ENCODE results near the gene OPA3. TPM values are rescaled to one million over a fixed set of nuclear protein-coding genes. Genes with fewer than 3 reads are reported as not detected.
A peak's percentile ranks its signal among the peaks of the same experiment; 100 is the strongest.
"Not testable (repeated sequence)": the region's sequence is repeated elsewhere in the genome, so short reads cannot be mapped to it uniquely, and the experiment has no call there.

The OPA3 gene
- total RNA-seq, 1 experiment from 2014 or later, result 12.6 TPM

DNA sequence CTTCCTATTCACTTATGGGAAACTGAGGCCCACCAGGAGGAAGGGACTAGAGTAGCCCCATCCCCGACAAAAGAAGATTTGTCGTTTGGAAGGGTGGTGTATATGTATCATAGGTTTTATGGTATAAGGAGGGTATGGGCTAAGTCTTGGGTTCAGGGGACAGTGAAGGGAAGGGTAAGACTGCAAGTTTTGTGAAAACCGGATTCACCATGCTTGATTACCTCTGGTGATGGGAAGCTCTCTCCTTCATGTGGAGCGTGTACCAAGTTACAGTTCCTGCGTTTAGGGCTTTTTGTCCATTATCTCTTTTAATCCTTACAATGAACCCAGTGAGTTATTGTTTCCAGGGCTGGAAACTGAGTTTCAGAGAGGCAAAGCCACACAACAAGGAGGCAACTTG is 73.5 kb downstream of the OPA3 start:
- no peak overlapping the region for H3K4me3 ChIP-seq (ENCODE audit: insufficient read depth, low read depth, low read length)
- no peaks in the 10 kb centered on the region for H3K27me3 ChIP-seq (ENCODE audit: control insufficient read depth, insufficient read depth, low read length)
- peaks cover 4% of the 10 kb centered on the region; the same call in 1 of the 2 replicates for H3K36me3 ChIP-seq (replicated peaks; ENCODE audit: control insufficient read depth, insufficient read depth, low read length)
- no peak for DNase-seq

GRCh38 chr19:45510352-45510751 is 74.2 kb downstream of the OPA3 start:
- H3K27me3 ChIP-seq (ENCODE audit: control insufficient read depth, insufficient read depth, low read length); H3K36me3 ChIP-seq (replicated peaks; ENCODE audit: control insufficient read depth, insufficient read depth, low read length); DNase-seq; H3K4me3 ChIP-seq (ENCODE audit: insufficient read depth, low read depth, low read length): not testable (repeated sequence)

GRCh38 chr19:45509692-45510015 is 74.9 kb downstream of the OPA3 start:
- no peak for DNase-seq
- Histone ChIP-seq H3K27me3 (ENCODE audit: control insufficient read depth, insufficient read depth, low read length) (no peaks in the 10 kb centered on the region), H3K36me3 (replicated peaks; ENCODE audit: control insufficient read depth, insufficient read depth, low read length) (peaks cover 2% of the 10 kb centered on the region; the same call in 1 of the 2 replicates), H3K4me3 (ENCODE audit: insufficient read depth, low read depth, low read length) (peak overlapping the region; percentile 36)

DNA sequence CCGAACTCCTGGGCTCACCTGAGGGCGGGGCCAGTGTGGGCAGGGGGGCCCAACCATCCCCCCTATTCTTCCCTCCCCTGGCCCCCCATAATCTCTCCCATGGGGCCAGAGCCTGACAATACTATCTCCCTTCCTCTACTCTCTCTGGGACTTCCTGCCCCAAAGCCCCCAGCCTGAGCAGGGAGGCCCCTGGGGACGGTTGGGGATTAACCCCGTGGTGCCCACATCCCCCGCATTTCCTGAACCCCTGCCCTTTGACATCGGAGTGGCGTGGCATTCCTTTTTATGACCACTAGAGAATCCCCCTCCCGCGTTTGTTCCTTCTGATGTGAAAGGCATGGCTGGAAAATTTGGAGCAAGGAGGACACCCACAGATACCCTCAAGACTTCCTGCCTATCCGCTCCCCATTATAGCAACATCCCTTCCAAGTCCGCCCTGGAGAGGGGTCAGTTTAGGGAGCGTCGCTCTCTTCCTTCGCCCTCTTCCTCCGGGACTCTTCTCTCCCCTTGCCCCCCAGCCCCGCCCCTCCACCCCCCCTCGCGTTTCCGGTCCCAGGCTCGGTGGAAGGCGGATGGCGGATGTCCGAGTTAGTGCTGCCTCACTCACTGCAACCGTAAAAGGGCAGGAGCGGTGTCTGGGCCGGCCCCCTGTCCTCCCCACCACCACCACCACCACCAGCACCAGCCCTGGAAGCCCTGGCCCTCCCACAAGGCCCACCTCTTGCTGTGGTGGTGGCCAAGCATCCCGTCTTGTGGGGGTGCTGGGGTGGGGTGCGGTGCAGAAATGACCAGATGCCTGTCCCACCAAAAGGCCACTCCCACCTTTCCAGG is 75.5 kb downstream of the OPA3 start:
- peak; percentile 94 for DNase-seq
- Histone ChIP-seq H3K27me3 (ENCODE audit: control insufficient read depth, insufficient read depth, low read length) (no peaks in the 10 kb centered on the region), H3K36me3 (replicated peaks; ENCODE audit: control insufficient read depth, insufficient read depth, low read length) (peaks cover 2% of the 10 kb centered on the region; the same call in 1 of the 2 replicates), H3K4me3 (ENCODE audit: insufficient read depth, low read depth, low read length) (peak overlapping the region; percentile 90)

DNA sequence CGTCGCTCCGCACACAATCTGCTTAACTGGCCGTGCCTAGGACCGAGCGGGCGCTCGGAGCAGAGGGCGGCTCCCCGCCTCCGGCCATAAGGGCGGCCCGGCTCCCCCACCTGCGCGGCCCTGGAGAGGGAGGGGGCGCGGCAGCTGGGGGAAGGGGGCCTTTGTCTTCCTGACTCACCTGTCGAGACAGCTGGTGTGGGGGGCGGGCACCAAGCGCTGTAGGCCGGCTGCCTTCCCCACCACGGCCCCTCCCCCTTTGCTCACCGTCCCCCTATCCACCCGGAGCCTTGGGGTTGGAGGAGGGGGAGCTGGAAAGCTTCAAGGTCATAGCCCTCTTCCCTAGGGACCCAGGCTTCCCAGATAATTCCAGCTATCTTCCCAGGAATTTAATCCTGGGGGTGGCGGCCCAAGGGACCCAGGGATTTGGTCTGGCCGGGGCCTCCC is 76.2 kb downstream of the OPA3 start:
- no peaks in the 10 kb centered on the region for H3K27me3 ChIP-seq (ENCODE audit: control insufficient read depth, insufficient read depth, low read length)
- DNase-seq, result peak; percentile 92
- peak overlapping the region; percentile 90 for H3K4me3 ChIP-seq (ENCODE audit: insufficient read depth, low read depth, low read length)
- no peaks in the 10 kb centered on the region; the same call in 1 of the 2 replicates for H3K36me3 ChIP-seq (replicated peaks; ENCODE audit: control insufficient read depth, insufficient read depth, low read length)

DNA sequence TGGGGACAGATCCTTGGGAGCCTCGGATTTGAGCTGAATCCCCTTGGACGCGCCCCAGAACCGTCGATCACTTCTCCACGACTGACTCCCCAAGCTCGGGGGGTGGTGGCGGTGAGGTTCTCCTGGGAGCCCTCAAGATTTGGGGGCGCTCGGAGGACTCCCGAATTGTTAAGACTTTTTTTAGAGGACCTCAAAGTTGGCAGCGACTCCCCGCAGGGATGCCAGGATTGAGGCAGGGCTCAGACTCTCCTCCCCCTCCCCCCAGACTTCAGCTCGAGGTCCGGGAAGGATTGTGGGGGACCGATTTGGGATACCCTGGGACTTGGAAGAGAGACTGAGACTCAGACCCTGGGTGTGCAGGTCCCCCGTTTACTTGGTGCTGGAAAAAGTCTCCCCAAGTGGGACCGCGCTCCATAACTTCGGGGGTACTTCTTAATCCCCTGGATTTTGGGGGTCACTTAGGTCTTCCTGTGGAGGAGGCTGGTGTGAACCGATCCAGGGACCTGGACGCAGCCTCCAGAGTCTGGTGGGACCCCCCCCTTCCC is 76.7 kb downstream of the OPA3 start:
- Histone ChIP-seq H3K27me3 (ENCODE audit: control insufficient read depth, insufficient read depth, low read length) (no peaks in the 10 kb centered on the region), H3K4me3 (ENCODE audit: insufficient read depth, low read depth, low read length) (peak overlapping the region; percentile 90), H3K36me3 (replicated peaks; ENCODE audit: control insufficient read depth, insufficient read depth, low read length) (no peaks in the 10 kb centered on the region; the same call in 1 of the 2 replicates)
- DNase-seq, result peak; percentile 75

DNA sequence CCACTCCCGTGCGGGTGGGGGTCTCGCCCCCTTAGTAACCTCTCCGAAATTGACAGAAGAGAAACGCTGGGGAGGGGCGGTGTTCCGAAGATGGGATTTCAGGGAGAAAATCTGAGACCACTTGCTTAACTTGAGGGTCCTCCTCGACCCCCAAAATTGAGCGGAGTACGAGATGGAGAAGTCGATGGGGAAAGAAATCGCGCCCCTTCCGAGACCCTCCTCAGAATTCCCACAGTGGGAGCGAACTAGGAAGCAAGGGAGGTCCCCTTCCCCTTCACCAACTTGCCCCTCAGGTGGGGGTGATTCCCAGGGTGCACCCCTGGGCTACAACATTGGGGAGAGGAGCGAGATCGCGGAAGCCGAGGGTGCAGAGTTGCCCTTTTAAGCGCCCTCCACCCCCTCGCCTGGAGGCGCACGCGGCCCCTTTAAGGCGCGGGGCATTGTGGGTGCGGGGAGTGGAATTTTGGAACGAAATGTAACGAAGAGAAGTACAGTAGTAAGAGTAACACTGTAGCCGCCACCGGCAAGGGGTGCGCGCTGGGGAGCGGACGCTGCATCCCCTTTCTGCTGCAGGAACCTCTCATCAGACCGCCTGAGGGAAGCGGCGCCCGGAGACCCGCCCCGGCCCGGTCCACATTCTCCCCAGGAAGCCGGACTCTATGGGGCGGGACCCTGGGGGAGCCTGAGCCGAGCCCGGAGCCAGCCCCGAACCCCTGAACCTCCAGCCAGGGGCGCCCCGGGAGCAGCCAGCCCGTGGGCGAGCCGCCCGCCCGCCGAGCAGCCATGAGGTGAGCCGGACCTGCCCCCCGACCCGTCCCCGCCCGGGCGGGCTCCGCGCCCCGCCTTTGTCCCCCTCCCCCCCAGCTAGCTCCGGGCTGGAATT is 77.4 kb downstream of the OPA3 start, which contains the start of gene VASP:
Gene VASP, plus strand, starts transcription at position 491 of the 883 bp plus-strand sequence. Its CDS starts 293 bp downstream, at position 784.
- peak; percentile 92 for DNase-seq
- peak within 1 kb of the TSS; percentile 90 for H3K4me3 ChIP-seq (ENCODE audit: insufficient read depth, low read depth, low read length)
- H3K27me3 ChIP-seq (ENCODE audit: control insufficient read depth, insufficient read depth, low read length), result no peaks in the 10 kb centered on the region
- H3K36me3 ChIP-seq (replicated peaks; ENCODE audit: control insufficient read depth, insufficient read depth, low read length), result no peaks in the 10 kb centered on the region

DNA sequence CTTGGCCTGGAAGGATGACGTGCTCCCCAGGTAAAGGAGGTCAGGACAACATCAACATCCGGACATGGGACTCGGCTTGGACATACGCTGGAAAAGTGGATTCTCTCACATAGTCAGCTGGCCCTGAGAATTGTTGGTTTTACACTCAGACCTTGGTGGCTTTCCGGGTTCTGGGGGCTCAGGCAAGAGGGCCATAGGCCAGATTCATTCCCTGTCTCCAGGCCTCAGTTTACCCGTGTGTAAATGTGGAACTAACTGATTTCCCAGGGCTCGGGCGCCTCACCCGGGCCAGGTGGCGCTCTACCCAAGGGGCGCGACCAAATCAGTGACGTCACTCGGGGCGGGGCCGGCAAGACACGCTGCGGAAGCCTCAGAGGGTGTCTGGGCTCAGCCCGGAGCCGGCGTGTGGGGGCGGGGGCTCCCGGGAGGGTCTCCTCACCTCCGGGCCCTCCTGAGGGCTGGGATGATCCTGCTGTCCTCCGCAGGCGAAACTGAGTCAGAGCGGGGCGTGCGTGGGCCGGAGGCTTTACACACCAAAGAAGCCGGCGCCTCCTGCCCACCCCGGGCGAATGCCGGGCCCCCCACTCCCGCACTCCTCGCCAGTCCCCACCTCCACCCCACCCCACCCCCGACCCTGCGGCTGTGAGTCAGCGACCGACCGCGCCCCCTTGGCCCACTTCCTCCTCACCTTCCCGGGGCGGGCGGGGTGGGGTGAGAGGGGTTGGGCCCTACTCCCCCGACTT is 78.2 kb downstream of the OPA3 start:
- H3K4me3 ChIP-seq (ENCODE audit: insufficient read depth, low read depth, low read length), result peak overlapping the region; percentile 90
- DNase-seq, result peak; percentile 96
- no peaks in the 10 kb centered on the region for H3K27me3 ChIP-seq (ENCODE audit: control insufficient read depth, insufficient read depth, low read length)
- H3K36me3 ChIP-seq (replicated peaks; ENCODE audit: control insufficient read depth, insufficient read depth, low read length), result no peaks in the 10 kb centered on the region

- no peak for DNase-seq
- Histone ChIP-seq H3K27me3 (ENCODE audit: control insufficient read depth, insufficient read depth, low read length) (no peaks in the 10 kb centered on the region; the same call in 1 of the 2 replicates), H3K36me3 (replicated peaks; ENCODE audit: control insufficient read depth, insufficient read depth, low read length) (no peaks in the 10 kb centered on the region), H3K4me3 (ENCODE audit: insufficient read depth, low read depth, low read length) (peak overlapping the region; percentile 90; the same call in 1 of the 2 replicates)
These were observed 78.7 kb downstream of the OPA3 start for GRCh38 chr19:45505996-45506245.

GRCh38 chr19:45505151-45505995 is 79.2 kb downstream of the OPA3 start:
- Histone ChIP-seq H3K4me3 (ENCODE audit: insufficient read depth, low read depth, low read length) (no peak overlapping the region), H3K27me3 (ENCODE audit: control insufficient read depth, insufficient read depth, low read length) (no peaks in the 10 kb centered on the region; the same call in 1 of the 2 replicates), H3K36me3 (replicated peaks; ENCODE audit: control insufficient read depth, insufficient read depth, low read length) (no peaks in the 10 kb centered on the region)
- no peak for DNase-seq

GRCh38 chr19:45503909-45504308 is 80.7 kb downstream of the OPA3 start:
- Histone ChIP-seq H3K4me3 (ENCODE audit: insufficient read depth, low read depth, low read length) (no peak overlapping the region), H3K36me3 (replicated peaks; ENCODE audit: control insufficient read depth, insufficient read depth, low read length) (no peaks in the 10 kb centered on the region), H3K27me3 (ENCODE audit: control insufficient read depth, insufficient read depth, low read length) (peaks cover 7% of the 10 kb centered on the region)
- DNase-seq, result no peak

- Histone ChIP-seq H3K36me3 (replicated peaks; ENCODE audit: control insufficient read depth, insufficient read depth, low read length) (no peaks in the 10 kb centered on the region), H3K27me3 (ENCODE audit: control insufficient read depth, insufficient read depth, low read length) (peaks cover 23% of the 10 kb centered on the region), H3K4me3 (ENCODE audit: insufficient read depth, low read depth, low read length) (no peak overlapping the region)
- no peak for DNase-seq
These were observed 82.5 kb downstream of the OPA3 start for GRCh38 chr19:45502111-45502510.

GRCh38 chr19:45501730-45502014 is 82.9 kb downstream of the OPA3 start:
- peaks cover 23% of the 10 kb centered on the region for H3K27me3 ChIP-seq (ENCODE audit: control insufficient read depth, insufficient read depth, low read length)
- no peak for DNase-seq
- H3K4me3 ChIP-seq (ENCODE audit: insufficient read depth, low read depth, low read length), result no peak overlapping the region
- no peaks in the 10 kb centered on the region for H3K36me3 ChIP-seq (replicated peaks; ENCODE audit: control insufficient read depth, insufficient read depth, low read length)

Measured in H7 (cell line).